Measurements from ENCODE around the gene CAMK4. TPM values are rescaled to one million over a fixed set of nuclear protein-coding genes. Genes with fewer than 3 reads are reported as not detected.

Gene CAMK4
- polyA plus RNA-seq, 1 donor from 2014 or later = 16.6 TPM

DNA sequence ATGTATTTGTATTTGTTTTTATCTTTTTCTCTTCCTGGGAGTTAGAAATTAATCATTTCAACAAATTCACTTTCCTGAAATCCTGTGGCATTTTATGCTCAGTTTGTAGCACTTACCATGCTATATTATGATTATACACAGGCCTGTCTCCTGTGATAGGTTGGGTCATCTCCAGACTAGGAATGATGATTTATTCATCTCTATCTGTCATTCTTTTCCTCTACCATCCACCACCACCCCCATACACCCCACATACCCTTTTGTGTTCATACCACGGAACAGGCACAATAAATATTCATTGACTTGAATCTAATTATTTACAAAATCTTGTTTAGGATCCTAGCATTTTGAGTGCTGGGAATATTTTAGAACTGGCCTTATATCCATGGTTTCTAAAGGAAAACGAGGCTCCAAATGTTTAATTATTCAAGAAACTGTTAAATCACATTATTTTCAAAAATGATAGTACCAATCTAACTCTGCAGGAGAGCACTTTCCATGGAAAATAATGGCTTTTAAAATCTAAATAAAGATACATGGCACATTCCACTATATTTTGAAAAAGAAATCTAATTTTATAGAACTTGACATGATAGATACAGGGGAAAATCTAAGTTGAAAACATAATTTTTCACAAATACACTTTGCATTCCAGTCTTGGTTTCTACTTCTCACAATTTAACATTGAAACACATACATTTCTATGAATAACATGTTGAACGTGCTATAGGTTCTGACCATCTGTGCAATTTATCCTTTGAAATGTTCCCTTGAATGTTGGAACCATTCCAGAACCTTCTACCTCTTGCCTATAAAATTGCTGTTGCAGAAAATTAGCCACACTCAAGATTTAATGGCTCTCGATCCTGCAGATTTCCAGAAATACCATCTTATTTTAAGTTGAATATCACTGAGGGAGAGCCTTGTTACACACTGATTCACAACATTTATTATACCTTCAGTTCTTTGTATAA, 198.8 kb downstream of the CAMK4 start:
- no peaks in the 10 kb centered on the region for H3K79me2 ChIP-seq (replicated peaks; ENCODE audit: insufficient read depth, low read length)
- no peaks in the 10 kb centered on the region for H3K9me2 ChIP-seq (ENCODE audit: insufficient read depth, low read length)
- H3F3A ChIP-seq (ENCODE audit: insufficient read depth, low read length, poor library complexity, severe bottlenecking) = peaks cover 4% of the 10 kb centered on the region
- H2AFZ ChIP-seq (ENCODE audit: low read depth, low read length) = no peak overlapping the region
- peak overlapping the region; percentile 54 for H3K4me2 ChIP-seq (ENCODE audit: low read length)
- H3K27ac ChIP-seq (ENCODE audit: low read length) = peak overlapping the region; percentile 30
- no peak overlapping the region for H3K4me3 ChIP-seq (ENCODE audit: low read length)
- H3K9ac ChIP-seq (ENCODE audit: low read length) = no peak overlapping the region
- no peaks in the 10 kb centered on the region for H4K20me1 ChIP-seq (ENCODE audit: insufficient read depth)
- no peaks in the 10 kb centered on the region for H3K9me3 ChIP-seq (ENCODE audit: low read length)
- no peaks in the 10 kb centered on the region for H3K27me3 ChIP-seq (ENCODE audit: insufficient read depth, low read depth, low read length)
- H3K36me3 ChIP-seq (ENCODE audit: insufficient read depth, low read length) = no peaks in the 10 kb centered on the region
- TF ChIP-seq TAF1 (IDR thresholded peaks at IDR 0.05; ENCODE audit: low read depth) (no peak), RAD21 (conservative IDR thresholded peaks at IDR 0.05) (no peak), MXI1 (conservative IDR thresholded peaks at IDR 0.05; ENCODE audit: poor library complexity, severe bottlenecking) (no peak), POLR2AphosphoS5 (IDR thresholded peaks at IDR 0.05) (no peak), SMC3 (conservative IDR thresholded peaks at IDR 0.05; ENCODE audit: poor library complexity) (no peak), CTCF (IDR thresholded peaks at IDR 0.05; ENCODE audit: poor library complexity, severe bottlenecking) (no peak), REST (IDR thresholded peaks at IDR 0.05; ENCODE audit: borderline replicate concordance) (no peak), EZH2 (IDR thresholded peaks at IDR 0.05; ENCODE audit: borderline replicate concordance, insufficient read depth, low read length, poor library complexity, severe bottlenecking) (no peak), EP300 (conservative IDR thresholded peaks at IDR 0.05; ENCODE audit: poor library complexity, severe bottlenecking) (no peak)

DNA sequence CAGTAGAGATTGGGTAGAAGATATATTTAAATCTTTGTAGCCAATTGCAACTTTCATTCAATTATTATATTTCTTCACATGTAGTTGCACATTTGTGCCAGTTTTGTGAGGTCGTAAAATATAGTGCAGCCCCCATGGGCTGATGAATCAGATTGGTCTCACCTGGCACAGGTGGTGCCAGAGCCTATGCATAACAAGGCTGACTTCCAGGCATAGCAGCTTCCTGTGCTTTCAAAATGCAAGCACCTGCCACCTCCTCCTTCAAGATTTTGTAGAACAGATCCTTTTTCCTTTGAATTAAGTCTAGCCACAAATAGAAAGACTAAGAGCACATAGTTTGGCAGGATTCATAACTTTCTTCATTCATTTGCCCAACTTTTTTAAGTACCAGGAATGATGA, 201.0 kb downstream of the CAMK4 start:
- H3K4me2 ChIP-seq (ENCODE audit: low read length) = no peak overlapping the region
- no peaks in the 10 kb centered on the region for H3K36me3 ChIP-seq (ENCODE audit: insufficient read depth, low read length)
- no peak overlapping the region for H3K4me3 ChIP-seq (ENCODE audit: low read length)
- H3K27me3 ChIP-seq (ENCODE audit: insufficient read depth, low read depth, low read length) = no peaks in the 10 kb centered on the region
- H3K9me2 ChIP-seq (ENCODE audit: insufficient read depth, low read length) = no peaks in the 10 kb centered on the region
- no peaks in the 10 kb centered on the region for H4K20me1 ChIP-seq (ENCODE audit: insufficient read depth)
- no peak overlapping the region for H3K27ac ChIP-seq (ENCODE audit: low read length)
- H3K79me2 ChIP-seq (replicated peaks; ENCODE audit: insufficient read depth, low read length) = no peaks in the 10 kb centered on the region
- peaks cover 4% of the 10 kb centered on the region for H3F3A ChIP-seq (ENCODE audit: insufficient read depth, low read length, poor library complexity, severe bottlenecking)
- TF ChIP-seq RAD21 (conservative IDR thresholded peaks at IDR 0.05) = no peak
- TF ChIP-seq REST (IDR thresholded peaks at IDR 0.05; ENCODE audit: borderline replicate concordance) = no peak
- no peak overlapping the region for H3K9ac ChIP-seq (ENCODE audit: low read length)
- H2AFZ ChIP-seq (ENCODE audit: low read depth, low read length) = no peak overlapping the region
- H3K9me3 ChIP-seq (ENCODE audit: low read length) = no peaks in the 10 kb centered on the region

Data from neural cell (in vitro differentiated cells).